Pancreas (tissue), 10 donors: Measurements from ENCODE around the gene TBC1D26. TPM values are rescaled to one million over a fixed set of nuclear protein-coding genes. Genes with fewer than 3 reads are reported as not detected.
A peak's percentile ranks its signal among the peaks of the same experiment; 100 is the strongest.
"Not testable (repeated sequence)": the region's sequence is repeated elsewhere in the genome, so short reads cannot be mapped to it uniquely, and the experiment has no call there.

Source experiments
- ATAC-seq, 4 donors: fragments of 200-7000 bp; cut with Tn5 transposase; one replicate each; pipeline versions ENCODE4 v1.8.0 to v1.9.1; 2020; ENCODE audit warnings: mild to moderate bottlenecking in 4 of 4, moderate library complexity in 4 of 4
- DNase-seq, 6 donors: peaks; one replicate each; pipeline ENCODE4 v3.0.0-alpha.2; 2020
- FAIRE-seq: peaks from 2 replicates; lab custom pipeline; 2012; peaks lifted over from hg19 to GRCh38; lab: Jason Lieb, UNC
- H3K27ac ChIP-seq, 4 donors: fragments of 200-600 bp; sonication (generic); 1 replicate in 3 of 4; 2 replicates in 1 of 4; pipeline versions ENCODE4 v1.5.0 to v1.8.0; 2020
- H3K27me3 ChIP-seq, 4 donors: fragments of 200-600 bp; one replicate each; pipeline ENCODE4 v1.8.0; 2021
- H3K36me3 ChIP-seq, 3 donors: fragments of 200-600 bp; sonication (generic) in 1 of 3; one replicate each; pipeline versions ENCODE4 v1.5.0 to v1.8.0; 2020 to 2021
- H3K4me1 ChIP-seq, 3 donors: fragments of 200-600 bp; one replicate each; pipeline ENCODE4 v1.8.0; 2021
- H3K4me3 ChIP-seq, 4 donors: fragments of 200-600 bp; sonication (generic) in 2 of 4; one replicate each; pipeline versions ENCODE4 v1.5.0 to v1.8.0; 2020 to 2021
- H3K9me3 ChIP-seq, 4 donors: fragments of 200-600 bp; one replicate each; pipeline ENCODE4 v1.8.0; 2021
- WGBS, 2 donors: extraction: QIAGEN DNeasy Blood & Tissue Kit; methylation state at CpG; one replicate each; pipeline ENCODE4 v1.1.7; 2013; 5-methylcytosine and 5-hydroxymethylcytosine counted together
- intact Hi-C, 3 donors: fragments of 100-400 bp; cut with DNase I; formaldehyde crosslinking; loops; one replicate each; pipeline versions ENCODE4 v1.11.1 to v1.14.2; 2022
- polyA plus RNA-seq, 2 donors: library from polyadenylated mRNA; stranded (reverse); fragments of 200-250 nt; gene quantifications; one replicate each; pipeline ENCODE4 v1.2.3, GENCODE V29; 2013
- total RNA-seq, 6 donors: library from RNA; stranded (reverse); fragmentation: NEBNext Ultra II Directional in 4 of 6; extraction: Animal tissue kit (Norgen Biotek cat#: 25700) in 4 of 6; gene quantifications; one replicate each; pipeline versions ENCODE4 v1.2.1 to v1.2.4, GENCODE V29; 2021 to 2023
- TF ChIP-seq, protein P1 (sequence below), 4 donors: fragments of 200-600 bp; sonication (generic) in 3 of 4; IDR thresholded peaks; one replicate each; pipeline versions ENCODE4 v1.5.0 to v1.8.0; 2021; ENCODE audit warnings: antibody characterized with exemption in 4 of 4
- donor health status: healthy with polysubstance abuse.
- donor health status: DM: no; HTN: no; CAD: no; lungs with moderate emphysema.
- donor health status: DM: no; HTN: no; CAD: no.
- donor health status: control.
- donor health status: control.
- donor health status: Bipolar disorder and iron deficiency.
- donor health status: DM: yes; HTN: yes; CAD: no.
- donor health status: DM: no; HTN: no; CAD: no.
- donor health status: DM: no; HTN: no; CAD: no.
- donor health status: DM: yes; HTN: yes; CAD: no.

TBC1D26 gene
- total and polyA plus RNA-seq, 8 donors, result 0.38 TPM; not detected in 7

DNA sequence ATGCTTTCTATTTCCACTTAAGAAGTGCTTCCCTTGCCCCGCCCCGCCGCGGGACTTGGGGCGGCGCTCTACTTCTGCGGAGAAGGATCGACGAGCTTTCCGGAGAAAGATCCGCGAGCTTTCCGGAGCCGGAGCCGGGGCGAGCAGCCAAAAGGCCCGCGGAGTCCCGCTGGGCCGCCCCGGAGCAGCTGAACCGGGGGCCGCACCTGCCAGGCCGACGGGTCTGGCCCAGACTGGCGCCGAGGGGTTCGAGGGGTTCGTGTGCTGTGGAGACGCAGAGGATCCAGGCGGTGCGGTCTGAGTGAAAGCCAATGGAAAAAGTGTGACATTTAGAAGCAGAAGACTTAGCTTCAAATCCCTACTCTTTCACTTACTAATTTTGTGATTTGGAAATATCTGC is 50.8 kb downstream of the TBC1D26 start:
- Histone ChIP-seq H3K27ac (no peak overlapping the region), H3K36me3 (no peaks in the 10 kb centered on the region), H3K27me3 (no peaks in the 10 kb centered on the region), H3K4me1 (no peaks in the 10 kb centered on the region), H3K9me3 (no peaks in the 10 kb centered on the region), H3K4me3 (peak overlapping the region in 3 of 4 donors; percentile 14 to 45 (median 30))
- TF ChIP-seq, protein P1, sequence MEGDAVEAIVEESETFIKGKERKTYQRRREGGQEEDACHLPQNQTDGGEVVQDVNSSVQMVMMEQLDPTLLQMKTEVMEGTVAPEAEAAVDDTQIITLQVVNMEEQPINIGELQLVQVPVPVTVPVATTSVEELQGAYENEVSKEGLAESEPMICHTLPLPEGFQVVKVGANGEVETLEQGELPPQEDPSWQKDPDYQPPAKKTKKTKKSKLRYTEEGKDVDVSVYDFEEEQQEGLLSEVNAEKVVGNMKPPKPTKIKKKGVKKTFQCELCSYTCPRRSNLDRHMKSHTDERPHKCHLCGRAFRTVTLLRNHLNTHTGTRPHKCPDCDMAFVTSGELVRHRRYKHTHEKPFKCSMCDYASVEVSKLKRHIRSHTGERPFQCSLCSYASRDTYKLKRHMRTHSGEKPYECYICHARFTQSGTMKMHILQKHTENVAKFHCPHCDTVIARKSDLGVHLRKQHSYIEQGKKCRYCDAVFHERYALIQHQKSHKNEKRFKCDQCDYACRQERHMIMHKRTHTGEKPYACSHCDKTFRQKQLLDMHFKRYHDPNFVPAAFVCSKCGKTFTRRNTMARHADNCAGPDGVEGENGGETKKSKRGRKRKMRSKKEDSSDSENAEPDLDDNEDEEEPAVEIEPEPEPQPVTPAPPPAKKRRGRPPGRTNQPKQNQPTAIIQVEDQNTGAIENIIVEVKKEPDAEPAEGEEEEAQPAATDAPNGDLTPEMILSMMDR (IDR thresholded peaks at IDR 0.05), result no peak
- ATAC-seq, result peak; percentile 60 to 81 (median 72)
- WGBS, 2 donors, result 5 to 8% methylated on average over 30 to 32 of the region's 32 CpGs
- FAIRE-seq, result no peak
- intact Hi-C loops, result no loop called here
- DNase-seq, result peak; percentile 42 to 79 (median 48)

GRCh38 chr17:15783461-15783860 is 51.4 kb downstream of the TBC1D26 start:
- WGBS, 2 donors, result 85 to 87% methylated on average over 2 of the region's 2 CpGs
- H3K9me3 ChIP-seq, result no peaks in the 10 kb centered on the region
- ATAC-seq (no peak), DNase-seq (no peak), FAIRE-seq (no peak)
- intact Hi-C loops, result no loop called here
- no peaks in the 10 kb centered on the region for H3K36me3 ChIP-seq
- H3K4me1 ChIP-seq, result no peaks in the 10 kb centered on the region
- TF ChIP-seq, protein P1 (IDR thresholded peaks at IDR 0.05), result no peak
- no peaks in the 10 kb centered on the region for H3K27me3 ChIP-seq
- H3K27ac ChIP-seq, result no peak overlapping the region
- H3K4me3 ChIP-seq, result no peak overlapping the region

- H3K9me3 ChIP-seq, intact Hi-C loops, H3K4me3 ChIP-seq, ATAC-seq, FAIRE-seq, H3K36me3 ChIP-seq, H3K4me1 ChIP-seq, H3K27me3 ChIP-seq, H3K27ac ChIP-seq: not testable (repeated sequence)
- WGBS, 2 donors, result 82 to 89% methylated on average over 2 of the region's 2 CpGs
- peak in 1 of 6 donors; percentile 39 for DNase-seq
Observed at GRCh38 chr17:15784351-15784750, 52.3 kb downstream of the TBC1D26 start.

DNA sequence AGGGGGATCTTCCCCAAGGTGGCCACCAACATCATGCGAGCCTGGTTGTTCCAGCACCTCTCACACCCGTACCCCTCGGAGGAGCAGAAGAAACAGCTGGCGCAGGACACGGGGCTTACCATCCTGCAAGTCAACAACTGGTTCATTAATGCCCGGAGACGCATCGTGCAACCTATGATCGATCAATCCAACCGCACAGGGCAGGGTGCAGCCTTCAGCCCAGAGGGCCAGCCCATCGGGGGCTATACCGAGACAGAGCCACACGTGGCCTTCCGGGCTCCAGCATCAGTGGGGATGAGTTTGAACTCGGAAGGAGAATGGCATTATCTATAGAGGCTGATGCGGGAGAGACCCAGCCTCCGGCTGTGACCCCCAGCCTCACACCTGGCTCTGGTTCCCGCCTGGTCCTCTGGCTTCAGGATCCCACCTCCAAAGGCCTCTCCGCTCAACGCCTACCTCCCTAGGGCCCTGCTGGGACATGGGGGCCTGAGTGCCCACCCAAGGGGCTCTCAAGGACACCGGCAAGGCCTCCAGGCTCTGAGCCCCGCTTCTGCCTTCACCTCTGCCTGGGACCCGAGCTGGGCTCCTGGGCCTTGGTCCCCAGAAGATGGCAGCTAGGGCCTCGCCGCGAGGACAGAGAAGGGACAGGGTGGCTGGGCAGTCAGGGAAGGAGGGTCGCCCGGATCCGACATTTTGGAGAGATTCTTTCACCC is 55.4 kb downstream of the TBC1D26 start:
- H3K9me3 ChIP-seq, H3K36me3 ChIP-seq, H3K27me3 ChIP-seq, H3K4me1 ChIP-seq, DNase-seq, H3K27ac ChIP-seq, ATAC-seq, H3K4me3 ChIP-seq, FAIRE-seq, intact Hi-C loops: not testable (repeated sequence)
- WGBS, 2 donors, result 93 to 96% methylated on average over 29 of the region's 29 CpGs

GRCh38 chr17:15788365-15788764 is 56.3 kb downstream of the TBC1D26 start:
- DNase-seq, H3K4me1 ChIP-seq, H3K36me3 ChIP-seq, intact Hi-C loops, H3K4me3 ChIP-seq, FAIRE-seq, H3K27me3 ChIP-seq, H3K27ac ChIP-seq, H3K9me3 ChIP-seq, ATAC-seq: not testable (repeated sequence)
- no CpG with 5 or more reads among the region's 2 CpGs for WGBS, 2 donors

Other genes starting within 250 kb of the TBC1D26 start
- gene TVP23C, start 168.8 kb upstream of the TBC1D26 start, total RNA-seq, result 10 to 100 TPM in 2 of 6 donors, 1 to 10 TPM in 4; 5.3 to 16.8 (median 8.5) TPM
- gene TVP23C, start 168.8 kb upstream of the TBC1D26 start, polyA plus RNA-seq, result 1 to 10 TPM; 7.0 to 7.3 TPM
- under 1 TPM in 5 of 6 donors, not detected in 1; 0.14 to 0.61 (median 0.28) TPM for gene FBXW10B, start 112.6 kb upstream of the TBC1D26 start, total RNA-seq
- 1 to 10 TPM in 1 of 2 donors, under 1 TPM in 1; 0.53 to 1.4 TPM for gene FBXW10B, start 112.6 kb upstream of the TBC1D26 start, polyA plus RNA-seq
- gene TRIM16, start 48.0 kb upstream of the TBC1D26 start, total RNA-seq, result 10 to 100 TPM in 1 of 6 donors, 1 to 10 TPM in 5; 4.3 to 10.2 (median 6.2) TPM
- gene TRIM16, start 48.0 kb upstream of the TBC1D26 start, polyA plus RNA-seq, result 1 to 10 TPM; 3.1 TPM
- 10 to 100 TPM in 1 of 6 donors, 1 to 10 TPM in 5; 3.0 to 11.1 (median 5.6) TPM for gene ZNF286A, start 32.5 kb upstream of the TBC1D26 start, total RNA-seq
- 1 to 10 TPM; 3.5 to 5.3 TPM for gene ZNF286A, start 32.5 kb upstream of the TBC1D26 start, polyA plus RNA-seq
- gene ADORA2B, start 212.8 kb downstream of the TBC1D26 start, total RNA-seq, result 1 to 10 TPM in 4 of 6 donors, under 1 TPM in 2; 0.43 to 2.7 (median 1.1) TPM
- under 1 TPM; 0.27 to 0.80 TPM for gene ADORA2B, start 212.8 kb downstream of the TBC1D26 start, polyA plus RNA-seq